AG10803 (cell line): ENCODE results near the gene GALNT15.

Source experiments
- DNase-seq: peaks from one replicate; pipeline ENCODE4 v3.0.0; 2010; ENCODE audit warnings: low read depth
- H3K4me3 ChIP-seq: 2 replicates; pipeline ENCODE4 v1.5.1; 2011; ENCODE audit warnings: mild to moderate bottlenecking, low read length, control low read depth
- CTCF ChIP-seq: conservative IDR thresholded peaks from 2 replicates; pipeline ENCODE4 v1.5.1; 2011; ENCODE audit warnings: mild to moderate bottlenecking, low read length, control low read depth, inconsistent platforms

Gene GALNT15

GRCh38 chr3:16142350-16143025 is 32.0 kb upstream of the GALNT15 start:
- no peak overlapping the region for H3K4me3 ChIP-seq
- no peak for DNase-seq
- no peak for TF ChIP-seq CTCF

- DNase-seq, result no peak
- no peak overlapping the region for H3K4me3 ChIP-seq
- TF ChIP-seq CTCF, result no peak
Measured at GRCh38 chr3:16143861-16144447, 30.5 kb upstream of the GALNT15 start.

GRCh38 chr3:16145176-16145575 is 29.3 kb upstream of the GALNT15 start:
- DNase-seq, result no peak
- TF ChIP-seq CTCF, result no peak
- H3K4me3 ChIP-seq, result no peak overlapping the region

- no peak for DNase-seq
- H3K4me3 ChIP-seq, result no peak overlapping the region
- no peak for TF ChIP-seq CTCF
Measured at GRCh38 chr3:16146015-16146730, 28.3 kb upstream of the GALNT15 start.

- TF ChIP-seq CTCF, result no peak
Measured at GRCh38 chr3:16147220-16147994, 27.1 kb upstream of the GALNT15 start.

GRCh38 chr3:16148213-16148612 is 26.3 kb upstream of the GALNT15 start:
- DNase-seq, result no peak
- TF ChIP-seq CTCF, result no peak
- H3K4me3 ChIP-seq, result no peak overlapping the region

More at GRCh38 chr3:16147220-16147994, 27.1 kb upstream of the GALNT15 start:
- no peak overlapping the region for H3K4me3 ChIP-seq
- peak; percentile 45 for DNase-seq
